Psoas muscle (tissue), 8 donors: ENCODE results near the gene RPTOR. TPM values are rescaled to one million over a fixed set of nuclear protein-coding genes. Genes with fewer than 3 reads are reported as not detected.

Source experiments
- ATAC-seq, 4 donors: fragments of 200-7000 bp; cut with Tn5 transposase; one replicate each; pipeline ENCODE4 v1.9.1; 2020; ENCODE audit warnings: moderate library complexity in 3 of 4, mild to moderate bottlenecking in 2 of 4
- DNase-seq, 2 donors: peaks; one replicate each; pipeline ENCODE4 v3.0.0-alpha.2; 2020
- H3K27ac ChIP-seq: fragments of 200-600 bp; one replicate; pipeline ENCODE4 v1.8.0; 2022
- H3K27me3 ChIP-seq, 3 donors: fragments of 200-600 bp in 1 of 3; one replicate each; pipeline versions ENCODE4 v1.6.1 to v1.8.0; 2013 to 2022; ENCODE audit warnings: low read length in 2 of 3, mild to moderate bottlenecking in 2 of 3, moderate library complexity in 1 of 3; ENCODE audit not compliant: insufficient read depth in 3 of 3
- H3K36me3 ChIP-seq, 2 donors: fragments of 200-600 bp in 1 of 2; one replicate each; pipeline versions ENCODE4 v1.6.1 to v1.8.0; 2013 to 2022; ENCODE audit warnings: low read depth in 1 of 2, mild to moderate bottlenecking in 1 of 2, moderate library complexity in 1 of 2; ENCODE audit not compliant: insufficient read depth in 1 of 2
- H3K4me1 ChIP-seq: fragments of 200-600 bp; one replicate; pipeline ENCODE4 v1.8.0; 2022
- H3K4me3 ChIP-seq: fragments of 200-600 bp; one replicate; pipeline ENCODE4 v1.8.0; 2022; ENCODE audit warnings: mild to moderate bottlenecking
- H3K9me3 ChIP-seq: fragments of 200-600 bp; one replicate; pipeline ENCODE4 v1.8.0; 2022
- WGBS, 3 donors: extraction: QIAGEN DNeasy Blood & Tissue Kit; methylation state at CpG; one replicate each; pipeline versions ENCODE4 v1.1.6 to v1.1.7; 2013; 5-methylcytosine and 5-hydroxymethylcytosine counted together
- intact Hi-C, 2 donors: fragments of 100-400 bp; cut with DNase I; formaldehyde crosslinking; loops; one replicate each; pipeline versions ENCODE4 v1.11.0 to v1.14.2; 2022
- polyA plus RNA-seq, 3 donors: library from polyadenylated mRNA; stranded (reverse); fragments of 200-250 nt; gene quantifications; one replicate each; pipeline ENCODE4 v1.2.3, GENCODE V29; 2013
- total RNA-seq, 4 donors: library from RNA; stranded (reverse); fragmentation: NEBNext Ultra II Directional in 2 of 4; extraction: Animal tissue kit (Norgen Biotek cat#: 25700) in 2 of 4; gene quantifications; one replicate each; pipeline versions ENCODE4 v1.2.1 to v1.2.4, GENCODE V29; 2021 to 2023
- TF ChIP-seq, protein P1 (sequence below): fragments of 200-600 bp; IDR thresholded peaks from one replicate; pipeline ENCODE4 v1.8.0; 2022; ENCODE audit warnings: antibody characterized with exemption
- donor health status: healthy with polysubstance abuse.
- donor health status: DM: no; HTN: no; CAD: no; lungs with moderate emphysema.
- donor health status: Bipolar disorder and iron deficiency.
- donor health status: healthy.
- donor health status: DM: yes; HTN: yes; CAD: no.
- donor health status: DM: no; HTN: no; CAD: no.
- donor health status: DM: no; HTN: no; CAD: no.
- donor health status: DM: yes; HTN: yes; CAD: no.

Gene RPTOR
- total and polyA plus RNA-seq, 7 donors = 13.6 to 82.2 (median 32.5) TPM

DNA sequence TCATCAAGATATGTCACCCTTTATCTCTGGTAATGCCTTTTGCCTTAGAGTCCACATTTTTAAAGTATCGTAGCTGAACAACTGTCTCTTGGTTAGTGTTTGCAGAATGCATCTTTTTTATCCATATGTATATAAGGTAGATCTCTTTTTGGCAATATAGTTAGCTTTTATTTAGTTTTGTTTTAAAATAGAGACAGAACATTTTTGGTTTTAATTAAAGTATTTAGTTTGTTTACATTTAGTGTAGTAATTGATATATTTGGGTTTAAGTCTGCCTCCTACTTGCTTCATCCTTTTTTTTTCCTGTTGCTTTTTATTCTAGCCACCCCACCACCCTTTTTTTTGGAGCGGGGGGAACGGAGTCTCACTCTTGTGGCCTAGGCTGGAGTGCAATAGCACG, 262.4 kb downstream of the RPTOR start:
- H3K4me3 ChIP-seq = no peak overlapping the region
- intact Hi-C loops = no loop called here
- DNase-seq = no peak
- no peaks in the 10 kb centered on the region for H3K27me3 ChIP-seq
- no peak overlapping the region for H3K27ac ChIP-seq
- WGBS, 3 donors = 98 to 100% (median 99%) methylated on average over 4 of the region's 4 CpGs
- no peaks in the 10 kb centered on the region for H3K36me3 ChIP-seq
- TF ChIP-seq, protein P1, sequence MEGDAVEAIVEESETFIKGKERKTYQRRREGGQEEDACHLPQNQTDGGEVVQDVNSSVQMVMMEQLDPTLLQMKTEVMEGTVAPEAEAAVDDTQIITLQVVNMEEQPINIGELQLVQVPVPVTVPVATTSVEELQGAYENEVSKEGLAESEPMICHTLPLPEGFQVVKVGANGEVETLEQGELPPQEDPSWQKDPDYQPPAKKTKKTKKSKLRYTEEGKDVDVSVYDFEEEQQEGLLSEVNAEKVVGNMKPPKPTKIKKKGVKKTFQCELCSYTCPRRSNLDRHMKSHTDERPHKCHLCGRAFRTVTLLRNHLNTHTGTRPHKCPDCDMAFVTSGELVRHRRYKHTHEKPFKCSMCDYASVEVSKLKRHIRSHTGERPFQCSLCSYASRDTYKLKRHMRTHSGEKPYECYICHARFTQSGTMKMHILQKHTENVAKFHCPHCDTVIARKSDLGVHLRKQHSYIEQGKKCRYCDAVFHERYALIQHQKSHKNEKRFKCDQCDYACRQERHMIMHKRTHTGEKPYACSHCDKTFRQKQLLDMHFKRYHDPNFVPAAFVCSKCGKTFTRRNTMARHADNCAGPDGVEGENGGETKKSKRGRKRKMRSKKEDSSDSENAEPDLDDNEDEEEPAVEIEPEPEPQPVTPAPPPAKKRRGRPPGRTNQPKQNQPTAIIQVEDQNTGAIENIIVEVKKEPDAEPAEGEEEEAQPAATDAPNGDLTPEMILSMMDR = no peak
- ATAC-seq = no peak
- H3K4me1 ChIP-seq = no peaks in the 10 kb centered on the region
- peaks cover 11% of the 10 kb centered on the region for H3K9me3 ChIP-seq

DNA sequence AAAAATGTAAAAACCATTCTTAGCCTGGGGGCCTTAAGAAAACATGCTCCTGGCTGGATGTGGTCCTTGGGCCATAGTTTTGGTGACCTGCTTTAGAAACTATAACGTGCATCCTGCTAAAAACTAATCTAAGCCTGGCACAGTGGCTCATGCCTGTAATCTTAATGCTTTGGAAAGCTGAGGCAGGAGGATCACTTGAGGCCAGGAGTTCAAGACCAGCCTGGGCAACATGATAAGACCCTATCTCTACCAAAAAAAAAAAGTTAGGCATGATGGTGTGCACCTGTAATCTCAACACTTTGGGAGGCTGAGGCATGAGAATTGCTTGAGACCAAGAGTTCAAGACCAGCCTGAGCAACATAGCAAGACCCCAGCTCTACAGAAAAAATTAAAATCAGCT, 263.2 kb downstream of the RPTOR start:
- no peak for ATAC-seq
- no peak for DNase-seq
- Histone ChIP-seq H3K27me3 (no peaks in the 10 kb centered on the region), H3K36me3 (no peaks in the 10 kb centered on the region), H3K27ac (no peak overlapping the region), H3K4me3 (no peak overlapping the region), H3K9me3 (peaks cover 11% of the 10 kb centered on the region), H3K4me1 (no peaks in the 10 kb centered on the region)
- intact Hi-C loops = no loop called here
- TF ChIP-seq, protein P1 = no peak
- WGBS, 3 donors = 69 to 80% (median 77%) methylated on average over 1 of the region's 1 CpG

DNA sequence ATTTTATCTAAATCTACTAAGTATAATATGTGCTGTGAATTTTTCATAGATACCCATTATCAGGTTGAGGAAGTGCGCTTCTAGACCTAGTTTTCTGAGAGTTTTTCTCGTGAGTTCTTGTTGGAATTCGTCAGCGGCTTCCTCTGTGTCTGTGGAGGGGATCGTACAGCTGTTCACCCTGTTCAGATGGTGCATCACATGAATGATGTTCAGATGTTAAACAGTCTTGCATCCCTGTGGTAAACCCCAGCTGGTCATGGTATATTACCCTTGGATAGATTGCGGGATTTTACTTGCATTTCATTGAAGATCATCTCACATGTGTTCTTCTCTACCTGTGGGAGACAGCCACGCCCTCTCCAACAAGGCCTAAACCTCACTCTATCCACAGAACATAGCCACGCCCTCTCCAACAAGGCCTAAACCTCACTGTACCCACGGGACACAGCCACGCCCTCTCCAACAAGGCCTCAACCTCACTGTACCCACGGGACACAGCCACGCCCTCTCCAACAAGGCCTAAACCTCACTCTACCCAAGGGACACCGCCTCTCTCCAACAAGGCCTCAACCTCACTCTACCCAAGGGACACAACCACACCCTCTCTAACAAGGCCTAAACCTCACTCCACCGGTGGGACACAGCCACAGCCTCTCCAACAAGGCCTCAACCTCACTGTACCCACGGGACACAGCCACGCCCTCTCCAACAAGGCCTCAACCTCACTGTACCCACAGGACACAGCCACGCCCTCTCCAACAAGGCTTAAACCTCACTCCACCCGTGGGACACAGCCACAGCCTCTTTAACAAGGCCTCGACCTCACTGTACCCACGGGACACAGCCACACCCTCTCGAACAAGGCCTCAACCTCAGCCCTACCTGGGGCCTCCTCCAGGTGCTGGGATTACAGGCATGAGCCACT, 266.8 kb downstream of the RPTOR start:
- Histone ChIP-seq H3K36me3 (no peaks in the 10 kb centered on the region), H3K27ac (no peak overlapping the region), H3K4me1 (peaks cover 7% of the 10 kb centered on the region), H3K27me3 (no peaks in the 10 kb centered on the region), H3K4me3 (no peak overlapping the region), H3K9me3 (peaks cover 11% of the 10 kb centered on the region)
- intact Hi-C loops = no loop called here
- ATAC-seq (no peak), DNase-seq (peak in 1 of 2 donors; percentile 33)
- 88 to 89% (median 89%) methylated on average over 21 of the region's 21 CpGs for WGBS, 3 donors
- TF ChIP-seq, protein P1 = no peak

DNA sequence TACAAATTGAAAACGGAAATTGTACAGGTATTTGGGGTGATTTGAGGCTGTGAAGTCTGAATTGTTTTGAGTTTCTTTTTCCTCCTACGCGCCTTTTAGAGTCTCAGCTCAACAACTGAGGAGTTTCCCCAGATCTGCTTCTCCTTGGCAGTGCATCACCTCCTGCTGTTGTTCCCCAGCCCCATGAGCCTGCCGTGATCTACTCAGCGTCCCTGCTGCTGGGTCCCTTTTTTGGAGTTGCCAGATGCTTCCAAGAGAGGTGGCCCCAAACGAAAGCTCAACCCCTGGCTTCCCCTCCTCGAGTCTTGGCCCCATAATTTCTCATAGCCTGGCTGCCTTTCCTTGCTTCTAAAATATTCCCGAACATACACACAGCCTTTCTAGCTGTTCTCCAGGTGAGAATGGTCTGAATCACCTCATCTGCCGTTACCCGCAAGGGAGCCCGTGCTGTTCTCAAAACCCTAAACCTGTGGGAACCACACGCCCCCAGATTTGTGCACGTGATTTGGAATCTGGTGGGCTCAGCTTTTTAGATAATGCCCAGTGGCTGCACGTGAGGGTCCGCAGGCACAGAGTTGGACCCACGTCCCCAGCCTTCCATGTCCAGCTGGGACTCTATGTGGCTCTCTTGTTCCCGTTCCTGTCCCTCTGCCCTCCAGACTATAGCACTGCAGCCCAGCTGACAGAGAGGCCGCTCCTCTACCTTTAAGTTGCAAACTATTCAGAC, 267.9 kb downstream of the RPTOR start:
- peaks cover 7% of the 10 kb centered on the region for H3K4me1 ChIP-seq
- 90 to 94% (median 91%) methylated on average over 18 of the region's 18 CpGs for WGBS, 3 donors
- TF ChIP-seq, protein P1 = no peak
- peak in 1 of 2 donors; percentile 32 for DNase-seq
- no peak overlapping the region for H3K4me3 ChIP-seq
- no peaks in the 10 kb centered on the region for H3K27me3 ChIP-seq
- no peaks in the 10 kb centered on the region for H3K36me3 ChIP-seq
- no peak for ATAC-seq
- H3K27ac ChIP-seq = no peak overlapping the region
- peaks cover under 1% of the 10 kb centered on the region for H3K9me3 ChIP-seq
- intact Hi-C loops = no loop called here
